GM12878 (cell line): ENCODE measurements around the gene LAMA2. TPM values are rescaled to one million over a fixed set of nuclear protein-coding genes. Genes with fewer than 3 reads are reported as not detected.

ENCODE experiments used
- CUX1 ChIP-seq: IDR thresholded peaks from 2 replicates; pipeline ENCODE4 v1.6.1; 2012; ENCODE audit warnings: improper control_type of control experiment, low read depth, low read length; ENCODE audit not compliant: insufficient replicate concordance
- E4F1 ChIP-seq: fragments of 450-650 bp; IDR thresholded peaks from 2 replicates; pipeline ENCODE4 v1.6.1; 2018; ENCODE audit warnings: borderline replicate concordance, mild to moderate bottlenecking; ENCODE audit not compliant: partially characterized antibody
- EGR1 ChIP-seq, 2 experiments: IDR thresholded peaks; 1 replicate in 1 of 2; 2 replicates in 1 of 2; pipeline ENCODE4 v1.6.1; 2011 to 2012; ENCODE audit warnings: low read depth in 2 of 2, low read length in 2 of 2, borderline replicate concordance in 1 of 2, mild to moderate bottlenecking in 1 of 2, moderate library complexity in 1 of 2
- ETV6 ChIP-seq, 2 experiments: fragments of 450-650 bp in 1 of 2; IDR thresholded peaks in 1 of 2; conservative IDR thresholded peaks in 1 of 2; 2 replicates each; pipeline ENCODE4 v1.6.1; 2014; ENCODE audit warnings: antibody characterized with exemption in 1 of 2, borderline replicate concordance in 1 of 2, low read depth in 1 of 2, mild to moderate bottlenecking in 1 of 2, moderate library complexity in 1 of 2
- PML ChIP-seq: IDR thresholded peaks from 2 replicates; pipeline ENCODE4 v1.6.1; 2012; ENCODE audit warnings: low read length, inconsistent platforms
- ZNF217 ChIP-seq: fragments of 450-650 bp; IDR thresholded peaks from 2 replicates; pipeline ENCODE4 v1.6.1; 2017; ENCODE audit warnings: antibody characterized with exemption, mild to moderate bottlenecking
- polyA plus RNA-seq, 11 experiments: library from polyadenylated mRNA; depleted of rRNA in 4 of 11; unstranded in 6 of 11; stranded (reverse) in 5 of 11; fragments of >200 nt; fragmentation: Nextera tagmentation in 4 of 11; fragmentation: Illumina TruSeq in 1 of 11; extraction: Ambion mirVana in 4 of 11; extraction: Trizol in 1 of 11; gene quantifications; 1 replicate in 1 of 11; 2 replicates in 10 of 11; pipeline versions ENCODE4 v1.2.1 to v1.2.3, GENCODE V29; 2011 to 2016; ENCODE audit warnings: inconsistent platforms in 2 of 11, missing spikeins in 2 of 11, low read depth in 1 of 11
- total RNA-seq, 4 experiments: library from RNA; depleted of rRNA in 3 of 4; stranded (reverse); fragments of >200 nt in 3 of 4; fragmentation: Illumina TruSeq in 1 of 4; extraction: Trizol in 1 of 4; gene quantifications; 2 replicates each; pipeline versions ENCODE4 v1.2.1 to v1.2.3, GENCODE V29; 2013 to 2021

Gene LAMA2
- total and polyA plus RNA-seq, 10 of the 15 experiments (the other 5 are each of a cell fraction or from before 2014, with no cell fraction given): 0.04 to 2.0 (median 0.37) TPM; not detected in 1

GRCh38 chr6:129069006-129069405 lies 186.1 kb downstream of the LAMA2 start (continued):
- TF ChIP-seq CUX1 (no peak), E4F1 (no peak), ZNF217 (no peak), PML (no peak), ETV6 (conservative IDR thresholded peaks at IDR 0.05 in 1 of 2, IDR thresholded peaks at IDR 0.05 in 1 of 2; ENCODE audit: borderline replicate concordance in 1 of 2, low read depth in 1 of 2) (no peak), EGR1 (IDR thresholded peaks at IDR 0.05; ENCODE audit: borderline replicate concordance in 1 of 2, low read depth in 2 of 2, low read length in 2 of 2) (no peak)
